GM12891 (cell line): ENCODE results near the gene TOR3A.

Experiments used
- DNase-seq: peaks from one replicate; pipeline ENCODE4 v3.0.0; 2011; ENCODE audit warnings: low spot score; ENCODE audit not compliant: insufficient read length
- FAIRE-seq: peaks from 2 replicates; lab custom pipeline; 2011; peaks lifted over from hg19 to GRCh38; lab: Jason Lieb, UNC
- PAX5 ChIP-seq: IDR thresholded peaks from 2 replicates; pipeline ENCODE4 v1.6.1; 2011; ENCODE audit warnings: low read length, moderate library complexity, mild to moderate bottlenecking; ENCODE audit not compliant: insufficient read depth, severe bottlenecking
- POLR2A ChIP-seq: IDR thresholded peaks from 2 replicates; pipeline ENCODE4 v1.6.1; 2011; ENCODE audit warnings: low read depth, low read length, control low read depth
- POLR2AphosphoS5 ChIP-seq: IDR thresholded peaks from 2 replicates; pipeline ENCODE4 v1.6.1; 2011; ENCODE audit warnings: low read depth, low read length, control low read depth
- POU2F2 ChIP-seq: IDR thresholded peaks from 2 replicates; pipeline ENCODE4 v1.6.1; 2011; ENCODE audit warnings: low read depth, mild to moderate bottlenecking, control low read depth, low read length, moderate library complexity
- SPI1 ChIP-seq: IDR thresholded peaks from 2 replicates; pipeline ENCODE4 v1.6.1; 2011; ENCODE audit warnings: low read depth, low read length, control low read depth
- TAF1 ChIP-seq: IDR thresholded peaks from 2 replicates; pipeline ENCODE4 v1.6.1; 2011; ENCODE audit warnings: low read depth, low read length, control low read depth

TOR3A gene

GRCh38 chr1:179066471-179066870, 15.4 kb upstream of the TOR3A start:
- no peak for DNase-seq
- FAIRE-seq: no peak
- TF ChIP-seq TAF1: no peak
- no peak for TF ChIP-seq POLR2A
- TF ChIP-seq POLR2AphosphoS5: no peak
- TF ChIP-seq POU2F2: no peak
- no peak for TF ChIP-seq SPI1
- TF ChIP-seq PAX5: no peak

GRCh38 chr1:179077396-179077795, 4.5 kb upstream of the TOR3A start:
- FAIRE-seq: no peak
- no peak for TF ChIP-seq PAX5
- no peak for TF ChIP-seq POLR2A
- no peak for TF ChIP-seq SPI1
- no peak for TF ChIP-seq POU2F2
- TF ChIP-seq POLR2AphosphoS5: no peak
- TF ChIP-seq TAF1: no peak

GRCh38 chr1:179079113-179079761, 2.6 kb upstream of the TOR3A start:
- FAIRE-seq (no peak), DNase-seq (no peak)
- no peak for TF ChIP-seq POU2F2
- no peak for TF ChIP-seq POLR2AphosphoS5
- TF ChIP-seq SPI1: no peak
- no peak for TF ChIP-seq POLR2A
- TF ChIP-seq PAX5: no peak
- TF ChIP-seq TAF1: no peak

More at GRCh38 chr1:179077396-179077795, 4.5 kb upstream of the TOR3A start:
- DNase-seq: no peak

DNA sequence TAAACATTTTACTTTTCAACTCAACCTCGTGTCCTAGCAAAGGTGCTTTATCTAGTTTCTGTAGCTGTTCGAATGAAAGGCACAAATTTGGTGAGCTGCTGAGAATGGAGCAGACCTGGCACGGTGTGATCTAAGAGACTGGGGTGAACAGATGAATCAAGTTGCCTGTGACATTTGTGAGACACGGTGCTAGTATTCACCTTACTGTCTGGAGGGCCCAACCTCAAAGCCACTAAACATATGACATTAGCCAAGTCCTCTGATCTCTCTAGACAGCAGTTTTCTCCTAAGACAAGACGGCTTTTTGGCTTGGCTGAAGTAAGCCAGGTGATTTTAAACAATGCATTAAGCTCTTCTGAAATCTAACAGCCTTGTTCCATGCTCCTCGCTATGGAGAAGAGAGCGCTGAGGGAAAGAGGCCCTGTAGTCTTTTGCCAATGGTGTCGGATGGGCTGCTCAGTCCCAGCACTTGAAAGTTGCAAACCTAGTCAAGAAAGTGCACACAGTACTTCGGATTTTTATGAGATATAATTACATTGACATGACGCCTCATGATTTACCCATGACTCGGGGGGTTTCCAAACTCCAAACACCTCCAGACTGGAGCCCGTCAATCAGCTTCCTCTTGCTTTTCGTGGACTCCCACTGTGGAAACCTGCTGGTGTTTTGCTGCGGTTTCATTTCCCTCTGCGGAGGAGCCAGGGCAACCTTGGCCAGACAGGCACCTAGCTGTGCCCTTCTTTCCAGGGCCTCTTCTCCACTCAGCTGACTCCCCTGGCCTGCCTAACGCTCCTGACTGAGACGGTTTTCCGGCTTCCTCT, 794 bp upstream of the TOR3A start:
- FAIRE-seq (no peak), DNase-seq (no peak)
- TF ChIP-seq POLR2AphosphoS5 (no peak), SPI1 (peak; percentile 60; the same call in 1 of the 2 replicates)

GRCh38 chr1:179082333-179082998, 596 bp downstream of the TOR3A start:
- FAIRE-seq (peak; percentile 47), DNase-seq (peak; percentile 41)

GRCh38 chr1:179082999-179083335, 1.1 kb downstream of the TOR3A start:
- DNase-seq (no peak), FAIRE-seq (peak; percentile 40)
- TF ChIP-seq POLR2AphosphoS5 (0 out of 2 replicates have a peak, but pooled peaks have one; percentile 20), TAF1 (no peak), POLR2A (peak; percentile 38; the same call in 1 of the 2 replicates), SPI1 (no peak; the same call in 1 of the 2 replicates), POU2F2 (peak; percentile 27; the same call in 1 of the 2 replicates)

More at GRCh38 chr1:179082333-179082998, 596 bp downstream of the TOR3A start:
- TF ChIP-seq POU2F2 (no peak), TAF1 (no peak), POLR2A (no peak), PAX5 (no peak), POLR2AphosphoS5 (no peak)

DNA sequence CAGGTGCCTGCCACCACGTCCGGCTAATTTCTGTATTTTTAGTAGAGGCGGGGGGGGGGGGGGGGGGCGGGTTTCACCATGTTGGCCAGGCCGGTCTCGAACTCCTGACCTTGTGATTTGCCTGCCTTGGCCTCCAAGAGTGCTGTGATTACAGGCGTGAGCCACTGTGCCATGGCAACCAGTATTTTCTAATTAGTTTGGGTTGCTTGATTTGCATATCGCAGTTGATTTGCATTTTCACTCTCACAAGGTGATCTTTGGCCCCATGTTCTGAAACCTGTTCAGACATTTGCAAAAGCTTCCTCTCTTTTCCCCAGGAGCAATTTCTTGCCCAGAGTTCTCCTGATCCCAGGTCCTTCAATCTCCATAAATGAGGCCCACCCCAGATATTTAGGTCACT, 1.7 kb downstream of the TOR3A start:
- TF ChIP-seq POLR2AphosphoS5 (no peak), PAX5 (no peak), TAF1 (no peak), SPI1 (no peak), POLR2A (no peak), POU2F2 (peak; percentile 96)
- DNase-seq: no peak
- FAIRE-seq: peak; percentile 50

GRCh38 chr1:179087665-179088064, 5.8 kb downstream of the TOR3A start:
- DNase-seq (no peak), FAIRE-seq (no peak)
- TF ChIP-seq POU2F2: no peak
- TF ChIP-seq TAF1: no peak
- TF ChIP-seq POLR2AphosphoS5: no peak

- FAIRE-seq (no peak), DNase-seq (no peak)
These were observed 8.1 kb downstream of the TOR3A start for GRCh38 chr1:179089827-179090482.

More at GRCh38 chr1:179089827-179090482, 8.1 kb downstream of the TOR3A start:
- TF ChIP-seq POU2F2 (no peak), PAX5 (no peak), TAF1 (no peak), POLR2AphosphoS5 (no peak), SPI1 (no peak), POLR2A (no peak)
